GM12891 (cell line): ENCODE measurements around the gene TNFAIP1.

Source experiments
- DNase-seq: peaks from one replicate; pipeline ENCODE4 v3.0.0; 2011; ENCODE audit warnings: low spot score; ENCODE audit not compliant: insufficient read length
- FAIRE-seq: peaks from 2 replicates; lab custom pipeline; 2011; peaks lifted over from hg19 to GRCh38; lab: Jason Lieb, UNC
- PAX5 ChIP-seq: IDR thresholded peaks from 2 replicates; pipeline ENCODE4 v1.6.1; 2011; ENCODE audit warnings: low read length, moderate library complexity, mild to moderate bottlenecking; ENCODE audit not compliant: insufficient read depth, severe bottlenecking
- POLR2A ChIP-seq: IDR thresholded peaks from 2 replicates; pipeline ENCODE4 v1.6.1; 2011; ENCODE audit warnings: low read depth, low read length, control low read depth
- POLR2AphosphoS5 ChIP-seq: IDR thresholded peaks from 2 replicates; pipeline ENCODE4 v1.6.1; 2011; ENCODE audit warnings: low read depth, low read length, control low read depth
- POU2F2 ChIP-seq: IDR thresholded peaks from 2 replicates; pipeline ENCODE4 v1.6.1; 2011; ENCODE audit warnings: low read depth, mild to moderate bottlenecking, control low read depth, low read length, moderate library complexity
- SPI1 ChIP-seq: IDR thresholded peaks from 2 replicates; pipeline ENCODE4 v1.6.1; 2011; ENCODE audit warnings: low read depth, low read length, control low read depth
- TAF1 ChIP-seq: IDR thresholded peaks from 2 replicates; pipeline ENCODE4 v1.6.1; 2011; ENCODE audit warnings: low read depth, low read length, control low read depth

The TNFAIP1 gene

DNA sequence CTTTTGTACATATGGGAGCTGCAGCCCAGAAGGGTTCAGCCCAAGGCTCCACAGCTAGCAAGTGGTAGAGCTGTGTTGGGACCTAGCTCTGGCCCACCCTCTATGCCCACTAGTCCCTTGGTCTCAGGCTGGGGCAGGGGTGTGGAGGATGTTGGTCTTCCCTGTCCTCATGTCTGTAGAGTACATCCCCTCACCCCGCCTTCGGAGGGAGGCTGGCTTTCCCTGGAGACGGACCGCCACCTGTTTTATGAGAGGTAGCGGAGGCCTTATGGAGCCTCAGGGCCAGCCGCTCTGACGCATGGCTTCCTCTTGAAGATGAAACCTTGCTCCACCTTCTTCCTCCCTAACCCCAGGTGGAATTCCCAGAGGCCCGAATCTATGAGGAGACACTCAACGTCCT lies 8.4 kb downstream of the TNFAIP1 start:
- DNase-seq (no peak), FAIRE-seq (no peak)
- TF ChIP-seq POLR2AphosphoS5, result no peak
- no peak for TF ChIP-seq SPI1
- no peak for TF ChIP-seq POLR2A
- no peak for TF ChIP-seq TAF1
- TF ChIP-seq PAX5, result no peak
- no peak for TF ChIP-seq POU2F2

DNA sequence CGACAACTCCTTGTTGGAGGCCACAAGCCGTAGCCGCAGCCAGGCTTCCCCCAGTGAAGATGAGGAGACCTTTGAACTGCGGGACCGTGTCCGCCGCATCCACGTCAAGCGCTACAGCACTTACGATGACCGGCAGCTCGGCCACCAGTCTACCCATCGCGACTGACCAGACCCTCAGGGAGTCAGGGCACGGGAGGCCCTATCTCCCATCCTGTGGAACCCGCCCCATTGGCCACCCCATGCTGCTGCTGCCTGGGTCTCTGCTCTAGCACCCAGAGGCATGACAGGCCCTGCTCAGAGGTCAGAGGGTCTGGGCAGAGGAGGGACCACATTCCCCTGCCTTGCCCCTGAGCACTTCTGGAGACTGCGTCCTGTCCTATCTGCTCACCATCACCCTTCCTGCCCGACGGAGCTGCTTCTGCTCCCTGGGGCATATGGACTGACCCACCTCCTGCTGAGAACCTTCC lies 8.9 kb downstream of the TNFAIP1 start:
- DNase-seq, result no peak
- FAIRE-seq, result no peak
- no peak for TF ChIP-seq POU2F2
- TF ChIP-seq POLR2AphosphoS5, result no peak
- TF ChIP-seq TAF1, result no peak
- TF ChIP-seq POLR2A, result no peak
- no peak for TF ChIP-seq PAX5

DNA sequence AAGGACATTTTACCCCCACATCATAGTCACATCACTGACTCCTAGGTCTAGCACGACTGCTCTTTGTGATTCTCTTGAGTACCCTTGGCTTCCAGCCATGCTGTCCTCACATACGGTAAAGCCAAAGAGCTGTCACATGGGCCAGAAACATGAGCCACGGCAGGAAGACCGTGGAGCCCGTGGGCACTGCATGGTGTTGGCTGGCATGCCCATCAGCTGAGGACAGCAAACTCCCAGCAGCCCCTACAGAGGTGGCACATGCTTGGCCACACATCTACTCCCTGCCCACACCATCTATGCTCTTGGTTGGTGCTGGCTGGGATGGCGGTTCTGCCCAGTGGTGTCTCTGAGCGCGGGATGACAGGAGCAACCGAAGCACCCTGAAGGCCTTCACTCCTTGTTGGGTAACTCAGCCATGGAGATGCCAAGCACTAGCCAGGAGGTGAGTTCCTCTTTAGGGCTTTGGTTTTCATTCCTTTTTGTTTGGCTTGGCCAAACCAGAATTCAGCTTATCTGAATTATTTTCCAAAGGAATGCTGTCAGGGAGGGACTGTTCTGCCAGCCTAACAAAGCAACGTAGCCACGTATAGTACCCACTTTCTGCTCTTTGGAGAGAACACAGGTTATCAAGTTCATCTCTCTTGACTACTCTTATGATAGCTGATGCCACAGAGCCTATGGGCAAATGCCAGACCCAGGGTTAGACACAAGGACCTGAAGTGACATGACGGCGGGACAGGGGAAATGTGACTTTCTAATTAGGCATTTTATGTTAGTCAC lies 10.0 kb downstream of the TNFAIP1 start:
- DNase-seq, result no peak
- no peak for FAIRE-seq
- TF ChIP-seq TAF1 (no peak), POLR2A (no peak), POU2F2 (no peak)

DNA sequence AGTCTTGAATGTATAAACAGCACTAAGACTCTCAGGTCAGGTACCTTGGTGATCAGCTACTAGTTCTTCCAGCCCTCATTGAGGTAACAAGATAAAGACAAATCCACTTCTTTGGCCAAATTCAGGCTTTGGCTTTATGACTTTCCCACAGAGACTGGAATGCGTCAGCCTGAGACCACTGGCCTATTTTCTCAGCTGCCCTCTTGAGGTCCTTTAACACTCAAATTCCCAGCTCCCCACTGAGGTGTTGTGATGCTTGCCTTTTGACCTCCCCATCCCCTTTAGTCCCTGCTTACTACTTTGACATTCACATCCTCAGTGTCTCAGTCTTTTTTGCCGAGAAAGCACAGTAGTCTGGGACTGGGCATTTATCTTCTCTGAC lies 10.6 kb downstream of the TNFAIP1 start:
- TF ChIP-seq POLR2A (no peak), POLR2AphosphoS5 (no peak), SPI1 (no peak), TAF1 (no peak), PAX5 (no peak), POU2F2 (no peak)
- DNase-seq, result no peak
- no peak for FAIRE-seq

DNA sequence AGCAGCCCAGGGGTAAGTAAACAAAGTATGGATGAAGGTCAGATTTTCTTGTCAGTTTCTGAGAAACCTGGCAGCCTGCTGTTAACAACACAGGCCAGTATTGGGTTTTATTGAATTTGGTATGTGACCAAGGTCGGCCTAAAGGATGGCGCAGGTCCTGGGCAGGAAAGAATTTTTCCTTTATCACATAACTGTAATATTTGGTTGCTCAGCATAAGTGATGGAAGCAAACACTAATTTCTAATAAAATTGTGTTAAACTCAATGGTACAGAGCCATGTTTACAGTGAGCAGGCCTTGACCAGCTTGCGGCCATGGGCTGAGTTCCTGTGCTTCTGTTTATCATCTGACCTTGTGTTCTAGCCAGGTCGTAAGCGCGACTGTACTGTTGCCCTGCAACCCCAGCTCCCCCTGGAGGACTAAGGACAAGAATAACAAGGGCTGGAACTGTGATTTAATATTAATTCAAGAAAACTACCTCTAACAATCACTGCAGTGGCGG lies 11.2 kb downstream of the TNFAIP1 start:
- TF ChIP-seq SPI1 (no peak), POLR2AphosphoS5 (no peak), TAF1 (no peak), POU2F2 (no peak), PAX5 (no peak), POLR2A (no peak)
- DNase-seq, result no peak
- FAIRE-seq, result no peak

DNA sequence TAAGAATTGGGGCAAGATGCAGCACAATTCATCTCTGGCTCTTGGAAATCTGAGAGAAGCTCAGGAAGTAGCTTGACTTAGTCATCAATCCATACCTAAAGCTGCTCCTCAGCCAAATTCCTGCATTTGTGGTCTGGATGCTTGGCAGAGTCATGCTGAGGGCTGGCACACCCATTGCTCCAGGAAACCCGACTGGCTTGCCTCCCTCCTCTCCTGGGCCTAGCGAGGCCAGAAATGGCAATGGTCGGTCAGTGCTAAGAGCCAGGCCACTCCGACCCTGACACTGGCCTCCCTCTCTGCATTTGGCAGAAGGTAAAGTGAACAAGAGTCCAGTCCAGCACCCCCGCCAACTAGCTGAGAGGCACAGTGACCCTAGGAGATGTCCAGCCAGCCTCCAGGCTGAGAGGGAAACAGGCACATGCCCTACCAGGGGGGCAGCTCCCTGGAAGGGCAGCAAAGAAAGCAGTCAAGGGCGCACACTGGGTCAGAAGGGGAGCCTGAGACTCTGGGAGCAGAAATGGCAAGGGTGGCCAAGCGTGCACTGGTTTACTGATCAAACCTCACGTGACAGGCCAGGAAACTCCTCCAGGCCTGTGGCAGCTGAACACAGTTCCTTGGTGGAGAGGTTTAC lies 11.8 kb downstream of the TNFAIP1 start:
- no peak for FAIRE-seq
- TF ChIP-seq POU2F2 (no peak), POLR2AphosphoS5 (0 out of 2 replicates have a peak, but pooled peaks have one; percentile 35)
- no peak for DNase-seq

DNA sequence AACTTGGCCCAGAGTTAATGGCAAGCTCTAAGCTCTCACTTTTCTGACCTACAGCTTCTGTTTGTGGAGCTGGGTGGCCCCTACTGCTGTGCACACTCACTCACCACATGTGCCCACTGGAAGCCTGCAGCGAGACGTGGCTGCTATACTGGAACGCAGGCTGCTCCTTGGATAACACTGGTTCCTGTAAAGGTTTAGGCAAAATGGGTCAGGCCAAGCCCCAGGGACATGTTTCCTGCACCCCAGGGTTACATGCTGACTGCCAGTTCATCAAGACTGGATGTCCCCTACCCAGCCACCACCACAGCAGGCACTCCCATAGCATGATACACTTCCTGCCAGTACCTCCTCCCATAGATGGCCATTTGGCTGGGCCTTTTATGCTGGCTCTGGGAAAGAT lies 13.4 kb downstream of the TNFAIP1 start:
- DNase-seq (no peak), FAIRE-seq (no peak)
- no peak for TF ChIP-seq SPI1
- no peak for TF ChIP-seq POU2F2
- no peak for TF ChIP-seq TAF1
- no peak for TF ChIP-seq POLR2A
- no peak for TF ChIP-seq POLR2AphosphoS5
- TF ChIP-seq PAX5, result no peak

DNA sequence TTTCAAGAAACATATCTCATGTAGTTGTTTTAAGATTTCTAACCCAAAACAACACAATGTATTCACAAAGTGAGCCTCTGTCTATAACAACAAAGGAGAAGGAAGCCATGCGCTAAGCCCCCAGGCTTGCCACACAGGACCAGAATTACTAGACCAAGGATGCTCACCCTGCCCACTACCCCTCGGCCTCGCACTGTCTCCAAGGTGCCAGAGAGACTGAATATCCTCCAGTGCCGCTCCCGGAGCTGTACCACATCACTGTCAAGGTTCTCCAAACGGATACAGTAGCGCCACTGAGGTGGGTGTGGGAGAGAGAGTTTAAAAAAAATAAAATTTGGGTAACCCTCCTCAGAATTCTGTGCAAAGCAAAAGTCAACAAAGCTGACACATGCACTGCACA lies 14.7 kb downstream of the TNFAIP1 start:
- TF ChIP-seq TAF1, result no peak
- no peak for TF ChIP-seq POLR2AphosphoS5
- TF ChIP-seq POLR2A, result no peak
- TF ChIP-seq POU2F2, result no peak
- no peak for TF ChIP-seq SPI1
- no peak for TF ChIP-seq PAX5
- DNase-seq (no peak), FAIRE-seq (no peak)

DNA sequence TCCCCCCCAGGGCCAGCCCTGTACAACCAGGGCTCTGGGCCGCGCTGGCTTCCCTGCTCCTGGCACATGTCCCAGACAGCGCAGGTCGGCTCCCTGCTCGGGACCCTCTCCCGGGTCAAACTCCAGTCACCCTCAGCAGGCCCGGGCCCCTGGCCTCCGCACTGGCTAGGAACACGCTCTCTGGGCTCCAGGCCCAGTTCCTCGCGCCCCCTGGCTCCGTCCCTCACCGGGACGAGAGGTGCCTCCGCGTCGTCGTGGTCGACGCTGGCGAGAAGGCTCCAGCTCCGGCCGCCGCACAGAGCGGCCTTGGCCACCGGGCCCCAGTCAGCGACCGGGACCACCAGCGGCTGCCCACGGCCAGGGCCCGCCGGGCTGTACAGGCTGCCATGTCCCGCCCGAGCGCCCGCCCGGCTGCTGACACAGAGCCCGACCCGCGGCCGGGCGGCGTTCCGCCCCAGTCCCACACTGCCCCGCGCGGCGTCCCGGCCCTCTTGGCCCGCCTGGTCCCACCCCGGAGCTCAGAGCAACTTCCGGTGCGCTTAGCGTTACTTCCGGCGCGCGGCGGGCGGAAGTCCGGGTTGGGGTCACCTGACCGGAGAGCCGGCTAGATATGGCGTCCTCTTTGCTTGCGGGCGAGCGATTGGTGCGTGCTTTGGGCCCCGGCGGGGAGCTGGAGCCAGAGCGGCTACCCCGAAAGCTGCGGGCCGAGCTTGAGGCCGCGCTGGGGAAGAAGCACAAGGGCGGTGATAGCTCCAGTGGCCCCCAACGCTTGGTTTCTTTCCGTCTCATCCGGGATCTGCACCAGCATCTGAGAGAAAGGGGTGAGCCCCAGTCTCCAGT lies 21.7 kb downstream of the TNFAIP1 start, which contains the start of gene POLDIP2:
Gene POLDIP2 (minus strand): TSS at position 467 of the 840 bp plus-strand sequence. CDS start 79 bp downstream, at position 388.
- DNase-seq (peak; percentile 98), FAIRE-seq (peak; percentile 94)
- TF ChIP-seq TAF1 (peak; percentile 89), PAX5 (peak; percentile 42), POLR2AphosphoS5 (peak; percentile 83), SPI1 (peak; percentile 53), POU2F2 (no peak; the same call in 1 of the 2 replicates), POLR2A (peak; percentile 82)

DNA sequence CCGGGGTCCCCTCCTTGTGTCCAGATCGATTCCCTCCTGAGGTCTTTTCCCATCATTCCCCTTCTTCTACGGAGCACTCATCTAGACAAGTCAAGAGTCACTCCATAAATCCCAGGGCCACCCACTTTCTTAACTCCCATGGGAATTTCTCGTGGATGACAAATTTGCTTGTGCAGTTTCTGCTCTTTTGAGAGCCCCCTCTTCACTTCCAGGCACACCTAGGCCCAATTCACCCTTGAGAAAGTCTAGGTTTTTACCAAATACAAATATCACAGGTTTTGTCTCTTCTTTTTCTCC lies 22.3 kb downstream of the TNFAIP1 start:
- TF ChIP-seq POLR2AphosphoS5 (no peak), TAF1 (no peak), PAX5 (no peak), POLR2A (no peak), SPI1 (no peak), POU2F2 (no peak)
- FAIRE-seq, result no peak
- no peak for DNase-seq

DNA sequence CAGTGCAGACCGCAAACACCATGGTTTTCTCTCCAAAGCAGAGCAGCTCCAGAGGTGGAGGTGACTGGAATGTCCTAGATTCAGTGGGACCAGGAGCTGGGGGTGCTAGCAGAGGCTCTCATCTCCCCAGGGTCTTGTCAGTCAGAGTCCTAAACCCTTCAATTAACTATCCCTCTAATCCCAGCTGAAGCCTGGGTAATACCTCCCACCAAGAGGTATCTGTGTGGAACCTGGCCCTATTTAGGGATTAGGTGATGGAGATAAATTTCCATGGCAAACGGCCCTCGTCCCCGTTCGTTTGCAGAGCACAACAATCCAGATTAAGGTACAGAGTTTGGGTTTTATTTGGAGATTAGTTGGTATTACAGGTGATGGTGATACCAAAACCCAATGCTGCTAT lies 27.6 kb downstream of the TNFAIP1 start:
- TF ChIP-seq POU2F2, result no peak
- no peak for TF ChIP-seq PAX5
- no peak for TF ChIP-seq SPI1
- no peak for TF ChIP-seq TAF1
- no peak for TF ChIP-seq POLR2A
- TF ChIP-seq POLR2AphosphoS5, result no peak
- FAIRE-seq (no peak), DNase-seq (no peak)
